Transverse colon (tissue), 4 donors: Measurements from ENCODE around the gene PTGER3. TPM values are rescaled to one million over a fixed set of nuclear protein-coding genes. Genes with fewer than 3 reads are reported as not detected.
"Not testable (repeated sequence)": the region's sequence is repeated elsewhere in the genome, so short reads cannot be mapped to it uniquely, and the experiment has no call there.

Experiments
- DNase-seq: peaks from one replicate; pipeline ENCODE4 v3.0.0-alpha.2; 2019
- H3K27ac ChIP-seq, 4 donors: fragments of 200-600 bp; sonication (generic); 2 replicates each; pipeline ENCODE4 v1.5.1; 2016 to 2018; ENCODE audit warnings: inconsistent platforms in 4 of 4
- H3K27me3 ChIP-seq: fragments of 200-600 bp; sonication (generic); 2 replicates; pipeline ENCODE4 v1.5.1; 2017; ENCODE audit warnings: inconsistent platforms
- H3K36me3 ChIP-seq, 4 donors: fragments of 200-600 bp; sonication (generic); 2 replicates each; pipeline ENCODE4 v1.5.1; 2017 to 2019; ENCODE audit warnings: inconsistent platforms in 4 of 4
- H3K4me1 ChIP-seq, 4 donors: fragments of 200-600 bp; sonication (generic); 2 replicates each; pipeline ENCODE4 v1.5.1; 2017 to 2020; ENCODE audit warnings: inconsistent platforms in 4 of 4
- H3K4me3 ChIP-seq, 4 donors: fragments of 200-600 bp; sonication (generic); 1 replicate in 1 of 4; 2 replicates in 3 of 4; pipeline versions ENCODE4 v1.5.1 to v1.6.1; 2017 to 2019; ENCODE audit warnings: inconsistent platforms in 4 of 4
- H3K9me3 ChIP-seq, 2 donors: fragments of 200-600 bp; sonication (generic); 2 replicates each; pipeline ENCODE4 v1.5.1; 2017 to 2019; ENCODE audit warnings: inconsistent platforms in 2 of 2
- CTCF ChIP-seq, 5 experiments: fragments of 200-600 bp in 3 of 5; fragments of 450-650 bp in 2 of 5; sonication (generic) in 3 of 5; IDR thresholded peaks; 1 replicate in 2 of 5; 2 replicates in 3 of 5; pipeline ENCODE4 v1.5.1; 2016 to 2017; ENCODE audit warnings: antibody characterized with exemption in 5 of 5, inconsistent platforms in 3 of 5, mild to moderate bottlenecking in 2 of 5, moderate library complexity in 1 of 5
- EP300 ChIP-seq: sonication (generic); formaldehyde crosslinking; IDR thresholded peaks from one replicate; pipeline ENCODE4 v1.6.1; 2017; ENCODE audit warnings: antibody characterized with exemption, low read depth
- POLR2A ChIP-seq: fragments of 450-650 bp; IDR thresholded peaks from one replicate; pipeline ENCODE4 v1.6.1; 2016; ENCODE audit warnings: antibody characterized with exemption, mild to moderate bottlenecking, moderate library complexity
- POLR2AphosphoS5 ChIP-seq, 3 donors: sonication (generic); formaldehyde crosslinking; IDR thresholded peaks; one replicate each; pipeline ENCODE4 v1.6.1; 2016; ENCODE audit warnings: antibody characterized with exemption in 3 of 3
- WGBS, 2 donors: methylation state at CpG; one replicate each; pipeline ENCODE4 v1.1.5; 2018; ENCODE audit warnings: low coverage in 1 of 2; 5-methylcytosine and 5-hydroxymethylcytosine counted together
- in situ Hi-C, 4 donors: fragments of 200-750 bp; cut with MboI; loops; one replicate each; pipeline versions ENCODE4 v1.15.0 to v1.15.1; 2017; ENCODE audit warnings: low sequenced_read_pairs in 3 of 4, low pct_ligation_motif_present in 1 of 4, low pct_unique_long_range_greater_than_20kb in 1 of 4
- intact Hi-C: fragments of 100-400 bp; cut with DNase I; formaldehyde crosslinking; loops from one replicate; pipeline ENCODE4 v1.15.1; 2023; ENCODE audit warnings: low total_unique reads
- total RNA-seq, 4 donors: library from RNA; depleted of rRNA; stranded (reverse); fragments of >200 nt; gene quantifications; one replicate each; pipeline ENCODE4 v1.1.0, GENCODE V29; 2016

Gene PTGER3
- total RNA-seq, 4 donors from 2014 or later = 4.8 to 37.0 (median 18.5) TPM

DNA sequence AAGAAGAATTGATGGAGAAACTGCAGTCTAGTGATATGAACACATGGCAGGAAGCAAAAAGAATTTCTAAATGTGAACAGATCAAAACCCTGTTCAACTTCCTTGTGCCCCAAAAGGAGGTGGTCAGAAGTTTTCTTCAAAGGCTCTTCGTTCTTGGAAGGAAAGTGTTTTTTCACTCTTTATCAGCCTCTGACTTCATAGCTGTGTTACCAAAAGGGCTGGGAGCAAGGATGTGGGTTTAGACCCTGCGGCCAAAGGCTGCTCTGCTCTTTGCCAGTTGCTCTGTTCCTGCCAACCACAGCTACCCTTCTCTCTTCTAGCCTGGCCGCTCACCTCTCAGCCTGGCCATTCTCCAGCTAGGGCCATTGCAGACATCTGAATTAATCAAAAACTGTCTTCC, 53.8 kb downstream of the PTGER3 start:
- in situ Hi-C loops (no loop called here), intact Hi-C loops (no loop called here)
- no peak for DNase-seq
- TF ChIP-seq POLR2AphosphoS5 (IDR thresholded peaks at IDR 0.05) (no peak), CTCF (IDR thresholded peaks at IDR 0.05) (no peak), EP300 (no peak)
- WGBS, 2 donors = 75 to 81% methylated on average over 3 of the region's 3 CpGs
- no peaks in the 10 kb centered on the region for H3K36me3 ChIP-seq
- H3K4me1 ChIP-seq = no peaks in the 10 kb centered on the region
- no peaks in the 10 kb centered on the region for H3K9me3 ChIP-seq
- H3K27me3 ChIP-seq = no peaks in the 10 kb centered on the region
- no peak overlapping the region for H3K4me3 ChIP-seq
- no peak overlapping the region for H3K27ac ChIP-seq

DNA sequence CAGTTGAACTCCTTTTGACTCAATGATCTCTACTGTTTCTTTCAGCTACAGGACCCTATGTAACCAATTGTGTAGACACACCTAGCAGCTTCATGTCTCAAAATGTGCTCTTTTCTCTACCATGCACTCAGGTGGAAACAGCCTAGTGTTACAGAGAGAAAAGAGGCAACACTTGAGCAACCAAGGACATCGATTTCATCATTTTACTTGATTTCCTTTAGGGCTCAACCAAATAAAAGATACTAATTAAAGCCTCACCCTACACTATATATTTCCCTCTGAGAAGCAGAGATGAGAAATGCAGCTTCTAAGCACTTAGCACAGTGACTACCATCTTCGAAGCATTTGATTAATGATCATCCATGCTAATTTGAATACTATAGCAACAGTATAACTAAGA, 55.1 kb downstream of the PTGER3 start:
- no peak for DNase-seq
- Histone ChIP-seq H3K9me3 (no peaks in the 10 kb centered on the region), H3K36me3 (no peaks in the 10 kb centered on the region), H3K4me3 (no peak overlapping the region), H3K27ac (no peak overlapping the region), H3K27me3 (no peaks in the 10 kb centered on the region), H3K4me1 (no peaks in the 10 kb centered on the region)
- WGBS, 2 donors = 63 to 80% methylated on average over 2 of the region's 2 CpGs
- in situ Hi-C loops (no loop called here), intact Hi-C loops (no loop called here)
- TF ChIP-seq POLR2AphosphoS5 (IDR thresholded peaks at IDR 0.05) (no peak), CTCF (IDR thresholded peaks at IDR 0.05) (no peak), POLR2A (no peak), EP300 (no peak)

GRCh38 chr1:70990469-70991253, 57.0 kb downstream of the PTGER3 start:
- H3K27ac ChIP-seq = no peak overlapping the region
- H3K27me3 ChIP-seq = no peaks in the 10 kb centered on the region
- in situ Hi-C loops (no loop called here), intact Hi-C loops (no loop called here)
- no peaks in the 10 kb centered on the region for H3K36me3 ChIP-seq
- no peaks in the 10 kb centered on the region for H3K9me3 ChIP-seq
- 54 to 57% methylated on average over 3 of the region's 3 CpGs for WGBS, 2 donors
- no peak for DNase-seq
- H3K4me3 ChIP-seq = no peak overlapping the region
- H3K4me1 ChIP-seq = no peaks in the 10 kb centered on the region
- TF ChIP-seq POLR2A (no peak), POLR2AphosphoS5 (IDR thresholded peaks at IDR 0.05) (no peak)

- Histone ChIP-seq H3K9me3 (no peaks in the 10 kb centered on the region), H3K36me3 (no peaks in the 10 kb centered on the region), H3K27me3 (no peaks in the 10 kb centered on the region), H3K4me1 (no peaks in the 10 kb centered on the region), H3K4me3 (no peak overlapping the region), H3K27ac (no peak overlapping the region)
- in situ Hi-C loops (no loop called here), intact Hi-C loops (no loop called here)
- DNase-seq = no peak
- TF ChIP-seq POLR2A (no peak), POLR2AphosphoS5 (IDR thresholded peaks at IDR 0.05) (no peak), EP300 (no peak), CTCF (IDR thresholded peaks at IDR 0.05) (no peak)
- WGBS, 2 donors = 63 to 70% methylated on average over 2 of the region's 2 CpGs
These were observed 60.1 kb downstream of the PTGER3 start for GRCh38 chr1:70987497-70987896.

DNA sequence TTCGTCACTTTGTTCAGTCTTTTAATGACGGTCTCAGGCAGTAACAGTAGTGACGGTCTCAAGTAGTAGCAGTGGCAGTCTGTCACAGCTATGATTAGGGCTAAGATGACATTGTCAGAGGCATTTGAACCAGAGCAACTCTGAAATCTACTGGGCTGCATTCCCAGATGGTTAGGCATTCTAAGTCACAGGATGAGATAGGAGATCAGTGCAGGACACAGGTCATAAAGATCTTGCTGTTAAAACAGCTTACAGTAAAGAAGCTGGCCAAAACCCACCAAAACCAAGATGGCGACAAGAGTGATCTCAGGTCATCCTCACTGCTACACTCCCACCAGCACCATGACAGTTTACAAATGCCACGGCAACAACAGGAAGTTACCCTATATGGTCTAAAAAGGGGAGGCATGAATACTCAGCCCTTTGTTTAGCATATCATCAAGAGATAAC, 61.8 kb downstream of the PTGER3 start:
- H3K36me3 ChIP-seq, intact Hi-C loops, H3K4me1 ChIP-seq, H3K27me3 ChIP-seq, H3K27ac ChIP-seq, DNase-seq, in situ Hi-C loops, H3K4me3 ChIP-seq, H3K9me3 ChIP-seq: not testable (repeated sequence)
- WGBS, 2 donors = 97% methylated on average over 5 of the region's 5 CpGs; no CpG with 5 or more reads in 1 of the 2 donors

- 84 to 86% methylated on average over 1 to 2 of the region's 2 CpGs for WGBS, 2 donors
- H3K27me3 ChIP-seq, H3K4me3 ChIP-seq, in situ Hi-C loops, intact Hi-C loops, H3K9me3 ChIP-seq, H3K27ac ChIP-seq, H3K36me3 ChIP-seq, DNase-seq, H3K4me1 ChIP-seq: not testable (repeated sequence)
These were observed 62.3 kb downstream of the PTGER3 start for GRCh38 chr1:70985278-70985677.
